Metanephros (tissue), 2 donors: Measurements from ENCODE around the gene CHD1. TPM values are rescaled to one million over a fixed set of nuclear protein-coding genes. Genes with fewer than 3 reads are reported as not detected.

ENCODE experiments used
- small RNA-seq: library from RNA; depleted of rRNA; stranded (forward); fragments of <200 nt; gene quantifications from one replicate; pipeline ENCODE3, GENCODE V24; 2014; ENCODE audit warnings: low replicate concordance
- total RNA-seq: library from RNA; depleted of rRNA; stranded (reverse); fragments of >200 nt; gene quantifications from one replicate; pipeline ENCODE4 v1.2.3, GENCODE V29; 2014

CHD1 gene
- 74.5 TPM for total RNA-seq

DNA sequence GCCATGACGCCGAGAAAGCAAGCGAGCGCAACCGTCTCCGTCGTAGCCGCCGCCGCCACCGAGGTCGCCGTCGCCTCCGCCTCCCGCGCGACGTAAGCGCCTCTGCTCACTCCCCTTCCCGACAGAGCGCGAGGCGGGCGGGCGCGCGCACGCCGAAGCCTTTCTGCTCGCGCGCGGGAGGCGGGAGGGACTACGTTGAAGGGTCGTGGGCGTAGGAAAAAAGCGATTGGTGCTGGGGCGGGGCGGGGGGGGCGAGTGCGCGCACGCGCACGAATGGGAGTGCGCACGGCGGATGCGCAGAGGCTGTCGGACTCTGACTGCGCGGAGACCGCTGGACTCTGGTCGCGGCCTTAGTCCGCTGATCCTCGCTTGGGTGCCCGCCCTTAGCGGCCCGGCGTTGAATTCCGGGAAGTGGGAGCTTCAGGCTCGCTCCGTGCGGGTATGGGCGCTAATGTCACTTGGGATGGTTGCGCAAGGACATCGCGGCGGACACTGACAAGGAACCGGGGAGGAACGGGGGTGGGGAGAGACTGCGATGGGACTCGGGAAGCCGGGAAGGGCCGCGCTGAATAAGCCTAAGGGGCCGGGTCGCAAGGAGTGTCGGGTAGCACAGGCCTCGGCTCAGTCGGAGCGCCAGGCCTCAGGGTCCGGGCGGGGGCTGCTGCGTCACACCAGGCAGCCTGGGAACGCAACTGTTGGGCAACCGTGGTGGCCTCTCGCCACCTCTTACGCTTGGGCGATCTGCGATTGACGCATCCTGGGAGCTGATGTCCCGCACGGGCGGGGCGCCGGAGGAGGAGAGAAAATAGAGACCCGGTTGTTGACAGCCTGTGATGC lies at the start of gene CHD1:
Gene CHD1 (minus strand): TSS at position 135 of the 837 bp plus-strand sequence. CDS start 2,621 bp downstream, outside the sequence.

Small RNA genes lying within 50 kb of the gene (small RNA-seq; reads per million reads assigned to genes)
- gene RF00019 (not detected), gene RNU6-402P (not detected)

Other genes with a start within 250 kb of the CHD1 start
- 26.4 TPM for gene RGMB, start 155.3 kb downstream of the CHD1 start, total RNA-seq